ENCODE results near the gene AP1S3.
"Not testable (repeated sequence)": the region's sequence is repeated elsewhere in the genome, so short reads cannot be mapped to it uniquely, and the experiment has no call there.

Gene AP1S3

DNA sequence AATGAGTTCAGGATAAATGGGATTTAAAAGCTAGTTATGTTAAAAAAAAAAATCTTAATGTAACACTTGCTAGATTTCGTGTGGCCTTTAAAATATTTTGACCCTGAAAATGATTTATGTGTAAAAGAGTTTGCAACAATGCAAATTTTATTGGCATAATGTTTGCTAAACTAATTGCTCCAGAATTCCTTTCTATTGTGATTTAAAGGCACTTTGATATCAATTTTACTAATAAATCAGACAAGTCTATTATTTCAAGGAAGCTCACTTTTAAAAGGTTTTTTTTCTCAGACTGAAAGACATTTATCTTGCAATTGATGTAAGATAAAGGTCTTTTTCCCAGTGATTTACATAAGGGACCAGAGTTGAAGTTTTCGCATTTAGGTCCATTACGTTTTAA is 17.5 kb downstream of the AP1S3 start:
- no peak for DNase-seq (ENCODE audit: extremely low spot score)
- TF ChIP-seq ZNF384 (IDR thresholded peaks at IDR 0.05) (no peak), ARNT (IDR thresholded peaks at IDR 0.05) (0 out of 2 replicates have a peak, but pooled peaks have one; percentile 21)
- TF ChIP-seq, protein P1, sequence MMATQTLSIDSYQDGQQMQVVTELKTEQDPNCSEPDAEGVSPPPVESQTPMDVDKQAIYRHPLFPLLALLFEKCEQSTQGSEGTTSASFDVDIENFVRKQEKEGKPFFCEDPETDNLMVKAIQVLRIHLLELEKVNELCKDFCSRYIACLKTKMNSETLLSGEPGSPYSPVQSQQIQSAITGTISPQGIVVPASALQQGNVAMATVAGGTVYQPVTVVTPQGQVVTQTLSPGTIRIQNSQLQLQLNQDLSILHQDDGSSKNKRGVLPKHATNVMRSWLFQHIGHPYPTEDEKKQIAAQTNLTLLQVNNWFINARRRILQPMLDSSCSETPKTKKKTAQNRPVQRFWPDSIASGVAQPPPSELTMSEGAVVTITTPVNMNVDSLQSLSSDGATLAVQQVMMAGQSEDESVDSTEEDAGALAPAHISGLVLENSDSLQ (IDR thresholded peaks at IDR 0.05), result peak; percentile 73
- ChIA-PET POLR2A (no interaction called here), CTCF (no interaction called here)

DNA sequence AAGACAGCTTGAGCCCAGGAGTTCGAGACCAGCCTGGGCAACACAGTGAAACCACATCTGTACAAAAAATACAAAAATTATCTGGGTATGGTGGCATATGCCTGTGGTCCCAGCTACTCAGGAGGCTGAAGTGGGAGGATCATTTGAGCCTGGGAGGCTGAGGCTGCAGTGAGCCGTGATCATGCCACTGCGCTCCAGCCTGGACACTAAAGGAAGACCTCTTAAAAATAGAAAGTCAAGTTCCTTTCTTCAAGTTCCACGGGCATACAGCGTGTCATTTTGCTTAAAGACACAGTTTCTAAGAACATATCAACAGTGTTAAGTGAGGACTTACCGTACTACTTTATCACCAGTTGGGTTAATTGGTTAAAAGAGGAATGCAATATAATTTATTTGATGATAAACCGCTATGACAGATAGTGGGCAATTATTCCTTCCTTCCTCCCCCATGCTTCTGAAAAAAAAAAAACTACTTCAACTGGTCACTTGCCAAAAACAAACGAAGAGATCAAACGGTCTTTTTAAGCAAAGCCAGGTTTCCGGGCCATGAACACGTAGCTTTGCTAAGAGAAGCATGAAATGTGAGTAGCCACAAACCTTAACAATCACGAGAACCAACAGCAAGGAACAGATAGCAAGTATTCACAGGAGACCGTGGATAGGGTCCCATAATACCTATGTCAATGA is 21.4 kb downstream of the AP1S3 start:
- CTCF ChIA-PET, result interaction anchor here (0.7 kb wide), 1 partner anchor 1302 kb away, joined by 3 read pairs; no protein-coding TSS in a partner anchor
- POLR2A ChIA-PET, result no interaction called here
- TF ChIP-seq BHLHE40 (IDR thresholded peaks at IDR 0.05; ENCODE audit: borderline replicate concordance), result no peak
- TF ChIP-seq ZNF384 (IDR thresholded peaks at IDR 0.05), result peak; percentile 77
- DNase-seq (ENCODE audit: extremely low spot score), result no peak

DNA sequence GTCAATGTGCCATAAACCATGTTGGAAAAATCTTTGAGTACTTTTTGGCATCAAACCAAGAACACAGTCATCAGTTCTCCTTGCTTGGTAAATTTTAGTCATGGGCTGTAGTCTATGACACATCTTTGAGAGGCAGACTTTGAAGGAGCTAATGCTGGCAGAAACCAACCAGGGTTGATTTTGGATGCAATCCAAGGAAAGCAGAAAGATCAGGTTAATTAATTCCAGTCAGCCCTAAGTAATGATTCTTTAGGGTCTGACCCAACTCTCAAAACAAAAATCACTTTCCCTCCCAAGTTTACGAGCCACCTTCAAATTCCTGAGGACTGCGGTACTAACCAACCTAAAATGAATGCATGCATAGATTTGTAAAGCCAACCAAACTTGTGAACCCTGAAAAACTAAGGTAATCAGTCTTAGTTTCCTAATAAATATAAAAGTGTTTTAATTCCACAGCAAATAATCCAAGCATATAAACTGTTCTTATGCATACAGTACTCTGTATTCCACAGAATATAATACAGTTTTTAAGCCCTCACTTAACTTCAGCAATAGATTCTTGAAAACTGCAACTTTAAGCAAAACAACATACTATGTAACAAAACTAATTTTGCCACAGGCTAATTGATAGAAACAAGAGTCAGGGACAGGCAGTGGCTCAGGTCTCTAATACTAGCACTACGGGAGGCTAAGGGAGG is 22.0 kb downstream of the AP1S3 start:
- TF ChIP-seq ZNF384 (IDR thresholded peaks at IDR 0.05) (no peak), CTBP1 (IDR thresholded peaks at IDR 0.05; ENCODE audit: borderline replicate concordance) (peak; percentile 83), FOXM1 (IDR thresholded peaks at IDR 0.05; ENCODE audit: borderline replicate concordance) (no peak), LEF1 (IDR thresholded peaks at IDR 0.05; ENCODE audit: borderline replicate concordance) (no peak)
- TF ChIP-seq, protein P1 (IDR thresholded peaks at IDR 0.05), result peak; percentile 89
- DNase-seq (ENCODE audit: extremely low spot score), result peak; percentile 74
- ChIA-PET POLR2A (no interaction called here), CTCF (no interaction called here)

DNA sequence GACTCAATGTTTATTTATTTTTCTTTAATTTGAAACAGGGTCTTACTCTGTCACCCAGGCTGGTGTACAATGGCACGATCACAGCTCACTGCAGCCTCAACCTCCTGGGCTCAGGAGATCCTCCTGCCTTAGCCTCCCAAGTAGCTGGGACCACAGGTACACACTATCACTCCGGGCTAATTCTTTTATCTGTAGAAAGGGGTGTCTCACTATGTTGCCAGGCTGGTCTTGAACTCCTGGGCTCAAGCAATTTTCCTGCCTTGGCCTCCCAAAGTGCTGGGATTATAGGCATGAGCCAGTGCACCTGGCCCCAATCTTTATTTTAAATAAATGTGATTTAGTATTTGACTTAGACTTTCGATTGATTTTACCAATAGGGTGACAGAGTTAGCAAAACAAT is 22.6 kb downstream of the AP1S3 start:
- DNase-seq (ENCODE audit: extremely low spot score); POLR2A ChIA-PET: not testable (repeated sequence)

DNA sequence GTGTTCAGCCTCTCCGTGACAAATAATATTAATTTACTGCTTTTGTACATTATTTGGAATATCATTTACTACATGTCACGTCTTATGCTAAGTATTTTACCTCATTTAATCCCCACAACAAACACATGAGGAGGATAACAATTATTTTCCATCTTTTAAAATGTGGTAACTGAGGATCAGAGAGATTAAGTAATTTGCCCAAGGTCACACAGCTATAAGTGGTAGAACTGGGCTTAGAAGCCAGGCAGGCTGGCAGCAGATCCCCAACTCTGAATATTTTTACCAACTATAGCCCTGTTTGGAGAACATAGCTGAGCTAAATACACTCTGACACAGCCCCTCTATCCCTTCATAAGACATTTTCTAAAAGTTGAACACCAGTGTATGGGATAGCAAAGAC is 24.1 kb downstream of the AP1S3 start:
- POLR2A ChIA-PET, result no interaction called here
- TF ChIP-seq CTBP1 (IDR thresholded peaks at IDR 0.05; ENCODE audit: borderline replicate concordance) (no peak), LEF1 (IDR thresholded peaks at IDR 0.05; ENCODE audit: borderline replicate concordance) (no peak), ELF4 (IDR thresholded peaks at IDR 0.05) (no peak), BHLHE40 (IDR thresholded peaks at IDR 0.05; ENCODE audit: borderline replicate concordance) (no peak), L3MBTL2 (conservative IDR thresholded peaks at IDR 0.05) (no peak), NFRKB (IDR thresholded peaks at IDR 0.05) (no peak), TARDBP (IDR thresholded peaks at IDR 0.05) (no peak), HDGF (IDR thresholded peaks at IDR 0.05; ENCODE audit: borderline replicate concordance) (no peak), FOXK2 (IDR thresholded peaks at IDR 0.05) (no peak), ZNF384 (IDR thresholded peaks at IDR 0.05) (no peak), FOXM1 (IDR thresholded peaks at IDR 0.05; ENCODE audit: borderline replicate concordance) (no peak), SP1 (IDR thresholded peaks at IDR 0.05) (no peak), ARNT (IDR thresholded peaks at IDR 0.05) (no peak)
- TF ChIP-seq, protein P1 (IDR thresholded peaks at IDR 0.05), result no peak
- no peak for DNase-seq (ENCODE audit: extremely low spot score)
- CTCF ChIA-PET, result no interaction called here

More for the DNA sequence above, 22.6 kb downstream of the AP1S3 start:
- CTCF ChIA-PET, result not testable (repeated sequence)

DNA sequence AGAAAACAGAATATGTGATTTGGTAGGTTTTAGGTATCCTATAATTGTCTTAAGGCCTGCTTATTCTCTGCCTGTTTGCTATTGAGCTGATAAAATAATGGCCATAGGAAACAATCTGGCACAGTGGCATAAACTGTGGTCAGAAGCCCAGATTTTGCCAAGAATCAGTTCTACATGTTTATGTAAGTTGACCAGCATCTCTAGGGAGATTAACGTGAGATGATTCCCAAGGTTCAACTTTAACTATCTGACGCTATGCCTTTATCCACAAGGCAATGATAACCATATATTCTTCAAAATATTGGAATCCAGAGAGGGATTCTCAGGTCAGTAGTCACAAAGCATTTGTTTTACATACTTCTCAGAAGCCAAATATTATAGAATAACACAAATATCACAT is 25.6 kb downstream of the AP1S3 start:
- TF ChIP-seq NFRKB (IDR thresholded peaks at IDR 0.05) (no peak), SUZ12 (IDR thresholded peaks at IDR 0.05) (no peak), HDGF (IDR thresholded peaks at IDR 0.05; ENCODE audit: borderline replicate concordance) (no peak), SP1 (IDR thresholded peaks at IDR 0.05) (no peak), ZNF384 (IDR thresholded peaks at IDR 0.05) (no peak), FOXM1 (IDR thresholded peaks at IDR 0.05; ENCODE audit: borderline replicate concordance) (no peak), BHLHE40 (IDR thresholded peaks at IDR 0.05; ENCODE audit: borderline replicate concordance) (no peak), CTBP1 (IDR thresholded peaks at IDR 0.05; ENCODE audit: borderline replicate concordance) (no peak), L3MBTL2 (conservative IDR thresholded peaks at IDR 0.05) (no peak), LEF1 (IDR thresholded peaks at IDR 0.05; ENCODE audit: borderline replicate concordance) (no peak)
- TF ChIP-seq, protein P1 (IDR thresholded peaks at IDR 0.05), result no peak
- CTCF ChIA-PET, result no interaction called here
- no peak for DNase-seq (ENCODE audit: extremely low spot score)
- POLR2A ChIA-PET, result no interaction called here

Measured in HEK293T (cell line).